AG08395 (cell line): ENCODE data around the gene RPTOR.
A peak's percentile ranks its signal among the peaks of the same experiment; 100 is the strongest.
"Not testable (repeated sequence)": the region's sequence is repeated elsewhere in the genome, so short reads cannot be mapped to it uniquely, and the experiment has no call there.

Source experiments
- DNase-seq: peaks from one replicate; pipeline ENCODE4 v3.0.0; 2012; ENCODE audit warnings: mixed read lengths, low spot score

Gene RPTOR

DNA sequence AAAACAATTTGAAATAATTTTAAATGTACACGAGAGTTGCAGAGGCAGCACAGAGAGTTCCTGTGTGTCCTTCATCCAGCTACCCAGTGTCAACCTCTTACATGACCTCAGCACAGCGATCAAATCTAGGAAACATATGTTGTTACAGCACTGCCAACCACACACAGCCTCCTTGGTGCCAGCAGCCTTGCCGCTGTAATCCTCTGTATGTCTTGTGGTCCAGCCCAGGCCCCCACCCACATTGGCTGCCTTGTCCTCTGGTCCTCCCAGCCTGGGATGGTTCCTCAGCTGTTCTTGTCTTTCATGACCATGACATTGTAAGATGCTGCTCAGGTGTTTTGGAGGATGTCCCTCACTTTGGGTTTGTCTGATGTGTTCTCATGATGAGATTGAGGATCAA, 178.0 kb downstream of the RPTOR start:
- DNase-seq, result no peak

DNA sequence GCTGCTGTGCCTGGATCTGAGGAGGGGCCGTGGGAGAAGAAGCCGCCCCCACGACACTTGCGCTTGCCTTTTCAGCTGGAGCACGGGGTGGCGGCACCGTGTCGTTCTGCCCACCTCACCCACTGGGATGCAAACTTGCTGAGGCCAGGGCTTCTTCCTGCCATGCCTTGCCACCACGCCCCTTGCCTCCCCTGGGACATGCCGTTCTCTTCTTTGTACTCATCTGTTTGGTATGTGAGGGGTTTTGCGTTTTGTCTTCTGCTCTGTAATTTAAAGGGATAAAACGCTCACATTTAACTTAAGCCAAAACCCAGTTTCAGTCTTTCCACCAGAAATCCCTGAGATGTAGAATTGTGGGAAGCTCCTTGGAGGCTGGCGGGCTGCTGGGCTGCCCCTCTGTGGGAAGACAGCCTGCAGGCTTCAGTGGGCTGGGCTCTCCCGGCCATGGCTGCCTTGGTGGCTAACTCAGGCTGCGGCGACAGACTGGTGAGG, 180.2 kb downstream of the RPTOR start:
- DNase-seq, result peak; percentile 76

DNA sequence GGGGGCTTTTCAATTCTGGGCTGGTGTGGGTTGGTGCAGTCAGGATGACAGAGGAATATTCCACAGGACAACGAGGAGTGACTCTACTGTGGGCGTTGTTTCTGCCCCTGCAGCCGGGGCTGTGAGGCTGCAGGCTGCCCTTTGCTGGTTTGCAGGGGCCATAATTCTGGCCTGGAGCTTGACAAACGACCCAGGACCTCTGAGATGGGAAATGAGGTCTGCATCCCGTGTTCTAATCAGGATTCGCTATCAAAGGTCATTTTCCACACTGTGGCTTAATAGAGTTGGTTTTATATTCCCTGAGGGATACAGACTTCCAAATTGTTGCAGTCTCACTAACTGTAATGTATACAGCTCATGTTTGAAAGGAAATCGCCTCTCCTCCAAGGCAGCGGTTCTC, 180.9 kb downstream of the RPTOR start:
- no peak for DNase-seq

DNA sequence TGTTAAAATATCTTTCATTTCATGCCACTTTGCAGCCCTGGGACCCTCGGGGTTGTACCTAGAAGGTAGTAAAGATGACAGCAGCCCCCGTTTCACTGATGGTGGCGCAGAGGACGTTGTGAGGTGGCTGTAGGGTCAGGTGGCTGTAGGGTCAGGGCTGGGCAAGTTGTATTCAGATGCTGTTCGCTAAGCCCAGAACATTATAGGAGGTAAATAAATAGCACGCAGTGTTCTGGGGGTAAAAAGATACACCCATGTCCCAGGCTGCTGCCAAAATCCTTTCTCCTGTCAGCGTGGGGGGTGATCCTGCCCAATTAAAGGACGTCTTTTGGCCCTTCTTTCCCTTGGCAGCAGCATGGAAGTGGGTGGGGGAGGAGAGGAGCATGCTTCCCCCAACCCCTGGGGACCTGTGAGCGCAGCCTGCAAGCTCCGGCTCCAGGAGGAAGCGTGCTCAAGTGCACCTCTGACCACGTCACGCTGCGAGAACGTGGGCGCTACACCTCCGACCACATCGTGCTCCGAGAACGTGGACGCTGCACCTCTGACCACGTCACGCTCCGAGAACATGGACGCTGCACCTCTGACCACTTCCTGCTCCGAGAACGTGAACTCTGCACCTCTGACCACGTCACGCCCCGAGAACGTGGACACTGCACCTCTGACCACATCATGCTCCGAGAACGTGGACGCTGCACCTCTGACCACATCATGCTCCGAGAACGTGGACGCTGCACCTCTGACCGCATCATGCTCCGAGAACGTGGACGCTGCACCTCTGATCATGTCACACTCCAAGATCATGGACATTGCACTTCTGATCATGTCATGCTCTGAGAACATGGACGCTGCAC, 182.1 kb downstream of the RPTOR start:
- no peak for DNase-seq

DNA sequence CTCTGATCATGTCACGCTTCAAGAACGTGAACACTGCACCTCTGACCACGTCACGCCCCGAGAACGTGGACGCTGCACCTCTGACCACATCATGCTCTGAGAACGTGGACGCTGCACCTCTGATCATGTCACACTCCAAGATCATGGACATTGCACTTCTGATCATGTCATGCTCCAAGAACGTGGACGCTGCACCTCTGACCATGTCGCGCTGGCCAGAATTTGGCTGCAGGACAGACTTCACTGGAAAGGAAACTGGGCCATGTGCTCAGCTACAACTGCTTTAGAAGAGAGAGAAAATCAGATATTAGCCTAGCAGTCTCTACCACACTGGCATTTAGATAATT, 182.7 kb downstream of the RPTOR start:
- DNase-seq, result no peak

DNA sequence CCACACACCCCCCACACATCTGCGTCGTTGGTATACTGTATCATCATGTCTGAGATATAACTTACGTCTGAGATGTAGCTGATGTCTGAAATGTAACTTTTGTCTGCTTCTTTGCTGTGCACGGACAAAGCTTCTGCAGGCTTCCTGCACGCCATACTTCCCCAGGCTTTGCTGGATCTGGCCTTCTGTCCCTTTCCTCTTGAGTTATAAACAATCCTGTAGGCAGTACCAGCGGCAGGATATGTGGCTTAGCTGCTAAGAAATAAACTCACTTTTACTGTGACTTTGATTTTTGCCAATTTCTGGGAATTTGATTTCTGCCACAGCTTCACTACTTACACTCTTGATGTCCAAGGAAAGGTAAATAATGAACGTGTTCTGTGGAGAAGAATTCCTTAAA, 184.4 kb downstream of the RPTOR start:
- DNase-seq, result no peak

DNA sequence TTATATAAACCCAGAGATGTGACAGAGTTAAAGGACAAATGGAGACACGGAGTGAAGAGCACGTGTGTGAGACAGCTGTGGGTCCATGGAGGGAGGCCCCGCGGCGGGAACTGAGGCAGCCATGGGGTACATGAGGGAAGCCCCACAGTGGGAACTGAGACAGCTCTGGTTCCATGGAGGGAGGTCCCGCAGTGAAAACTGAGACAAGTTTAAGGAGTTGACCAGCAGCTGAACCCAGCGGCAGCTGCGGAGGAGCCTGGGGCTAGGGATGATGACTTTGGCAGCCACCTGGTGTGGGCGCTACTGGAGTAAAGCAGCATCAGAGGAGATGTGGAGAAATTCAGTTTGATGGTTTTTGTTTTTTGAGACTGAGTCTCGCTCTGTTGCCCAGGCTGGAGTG, 185.1 kb downstream of the RPTOR start:
- no peak for DNase-seq

DNA sequence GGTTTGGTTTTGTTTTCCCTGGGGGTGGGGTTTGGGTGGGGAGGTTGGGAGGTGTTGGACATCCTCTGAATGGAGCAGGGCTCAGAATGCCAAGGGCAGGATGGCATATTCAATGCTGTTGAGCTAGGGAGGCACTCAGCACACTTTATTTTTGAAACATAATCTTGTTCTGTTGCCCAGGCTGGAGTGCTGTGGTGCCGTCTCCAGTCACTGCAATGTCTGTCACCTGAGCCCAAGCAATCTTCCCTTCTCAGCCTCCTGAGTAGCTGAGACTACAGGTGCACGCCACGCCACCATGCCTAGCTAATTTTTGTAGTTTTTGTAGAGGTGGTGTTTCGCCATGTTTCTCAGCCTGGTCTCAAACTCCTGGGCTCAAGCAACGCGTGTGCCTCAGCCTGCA, 186.1 kb downstream of the RPTOR start:
- DNase-seq, result no peak

DNA sequence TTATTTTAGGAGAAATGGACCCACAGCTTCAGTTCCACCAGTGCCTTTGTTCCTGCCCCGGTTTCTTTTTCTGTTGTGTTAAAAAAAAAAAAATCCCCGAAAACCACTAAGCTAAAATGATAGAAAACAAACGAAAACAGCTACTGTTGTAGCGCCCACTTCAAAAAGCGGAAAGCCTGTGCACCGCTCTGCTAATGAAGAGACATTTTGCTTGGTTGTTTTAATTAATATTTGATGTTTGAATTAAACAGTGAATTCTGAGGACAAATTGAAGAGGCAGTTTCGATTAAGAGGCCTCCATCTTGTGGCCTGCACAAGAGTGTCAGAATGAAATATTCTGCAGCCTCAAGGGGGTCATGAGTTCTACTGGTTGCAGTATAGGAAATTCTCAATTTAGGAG, 186.7 kb downstream of the RPTOR start:
- no peak for DNase-seq

DNA sequence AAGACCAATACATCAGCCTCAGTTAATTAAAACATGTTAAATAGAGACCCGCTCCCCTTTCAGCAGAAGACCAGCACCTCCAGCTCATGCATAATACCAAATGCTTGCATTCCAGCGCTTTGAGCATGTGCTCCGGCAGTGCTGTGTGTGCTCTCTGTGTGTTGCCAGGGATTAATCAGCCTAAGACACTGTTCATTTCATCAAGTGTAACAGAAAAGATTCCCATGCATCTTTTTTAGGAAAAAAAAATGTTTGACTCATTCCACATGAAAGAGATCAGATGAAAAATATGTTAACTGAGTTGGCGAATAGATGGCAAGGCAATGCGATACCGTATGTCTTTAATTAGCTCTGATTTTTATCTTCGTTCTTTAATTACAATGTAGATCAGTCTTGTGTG, 187.6 kb downstream of the RPTOR start:
- DNase-seq, result peak; percentile 88

DNA sequence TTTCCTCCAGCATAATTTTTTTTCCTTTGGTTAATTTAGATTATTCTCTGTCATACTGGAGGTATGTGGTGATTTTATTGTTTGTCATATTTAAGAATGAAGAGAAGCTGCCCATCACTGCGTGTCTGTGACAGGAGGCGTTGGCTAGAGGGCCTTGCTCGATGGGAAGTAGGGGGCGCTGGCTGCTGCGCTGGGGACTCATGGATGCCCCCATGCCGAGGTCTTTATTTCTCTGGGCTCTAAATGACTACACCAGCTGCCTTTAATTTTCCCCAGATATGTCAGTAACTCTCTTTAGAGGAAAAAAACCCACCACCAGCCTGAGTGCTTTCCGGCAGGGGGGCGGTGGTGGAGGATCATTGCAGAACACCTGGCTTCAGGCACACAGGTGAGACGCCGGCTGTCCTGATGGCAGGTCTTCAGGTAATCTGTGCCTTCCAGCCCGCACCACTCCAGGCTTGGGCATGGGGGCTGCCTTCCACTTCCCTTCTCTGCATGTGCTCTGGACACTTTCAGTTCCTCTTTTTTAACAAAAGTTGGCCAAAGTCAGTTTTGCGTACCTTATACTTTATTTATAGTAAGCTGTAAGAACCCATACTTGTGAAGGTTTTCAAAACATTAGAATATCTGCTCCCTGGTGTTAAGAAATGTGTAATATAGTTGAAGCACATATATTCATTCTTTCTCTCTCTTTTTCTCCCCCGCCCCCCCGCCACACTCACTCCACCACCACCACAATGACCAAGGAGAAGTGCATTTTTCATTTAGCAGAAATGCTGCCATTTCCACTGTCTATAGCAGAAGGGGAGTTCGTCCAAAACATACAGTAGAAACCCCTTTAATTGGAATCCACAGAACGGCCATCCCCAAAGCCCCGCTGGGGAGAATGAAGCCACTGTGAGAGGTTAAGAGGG, 192.7 kb downstream of the RPTOR start:
- no peak for DNase-seq

DNA sequence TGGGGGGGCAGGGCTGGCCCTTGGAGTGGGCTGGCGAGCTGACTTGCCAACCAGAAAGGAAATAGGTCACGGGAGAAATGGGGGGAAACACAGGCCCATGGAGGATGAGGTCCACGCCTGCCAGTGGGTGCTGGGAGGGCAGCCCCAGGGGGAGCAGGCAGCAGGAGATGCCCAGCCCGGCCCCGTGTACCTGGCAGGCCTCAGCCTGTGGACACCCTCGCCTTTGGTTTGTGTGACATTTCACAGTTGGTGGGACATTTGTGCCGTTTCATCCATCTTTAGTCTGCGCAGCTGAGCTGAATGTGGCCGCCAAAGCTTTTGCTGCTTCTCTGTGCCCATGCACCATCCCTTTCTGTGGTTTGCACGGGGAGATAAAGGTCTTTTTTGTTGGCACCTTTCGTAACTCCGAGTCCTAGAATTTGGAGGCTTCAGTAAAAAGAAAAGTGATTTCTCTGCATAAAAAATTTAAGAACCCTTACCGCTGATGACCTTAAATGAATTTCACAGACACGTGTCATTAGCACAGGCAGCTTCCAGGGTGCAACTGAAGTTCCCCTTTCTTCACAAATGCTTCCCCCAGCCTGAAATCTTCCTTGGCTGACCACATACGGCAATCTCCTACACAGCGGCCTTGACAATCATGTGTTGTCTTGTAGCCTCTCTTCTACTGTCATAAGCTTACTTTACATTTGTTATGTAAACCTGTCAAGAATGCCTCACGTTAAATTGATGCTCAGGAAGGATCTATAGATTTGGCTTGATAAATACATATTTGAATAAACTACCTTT, 193.6 kb downstream of the RPTOR start:
- DNase-seq, result no peak

DNA sequence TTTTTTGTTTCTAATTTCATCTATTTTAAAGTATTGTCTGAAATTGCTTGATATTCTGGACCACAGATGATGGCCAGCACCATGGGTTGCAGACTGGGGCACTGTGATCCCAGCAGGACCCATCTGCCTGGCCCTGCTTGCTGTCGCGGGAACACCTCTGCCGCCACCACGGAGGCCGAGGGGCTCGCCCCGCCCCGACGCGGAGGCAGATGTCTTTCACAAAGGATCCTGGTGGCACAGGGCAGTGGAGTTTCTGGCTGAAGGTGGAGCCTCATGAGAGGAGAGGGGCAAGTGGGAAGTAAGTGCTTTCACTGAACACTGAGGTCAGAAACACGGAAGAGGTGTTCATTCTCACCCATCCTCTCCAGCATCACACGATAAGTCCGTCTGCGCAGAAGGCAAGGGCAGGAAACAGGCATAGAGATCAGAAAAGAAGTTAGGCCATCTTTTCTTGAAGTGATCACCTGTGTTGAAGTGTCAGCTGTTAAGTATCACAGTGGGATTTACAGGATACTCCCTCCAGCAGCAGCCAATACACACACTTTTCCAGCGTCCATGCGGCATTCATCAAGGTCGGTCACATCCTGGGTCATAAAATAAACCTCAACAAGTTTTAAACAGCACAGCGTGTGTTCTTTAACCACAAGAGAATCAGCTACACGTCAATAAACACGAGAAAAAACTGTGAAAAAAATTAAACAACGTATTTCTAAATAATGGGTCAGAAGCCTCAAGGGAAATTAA, 194.5 kb downstream of the RPTOR start:
- no peak for DNase-seq

DNA sequence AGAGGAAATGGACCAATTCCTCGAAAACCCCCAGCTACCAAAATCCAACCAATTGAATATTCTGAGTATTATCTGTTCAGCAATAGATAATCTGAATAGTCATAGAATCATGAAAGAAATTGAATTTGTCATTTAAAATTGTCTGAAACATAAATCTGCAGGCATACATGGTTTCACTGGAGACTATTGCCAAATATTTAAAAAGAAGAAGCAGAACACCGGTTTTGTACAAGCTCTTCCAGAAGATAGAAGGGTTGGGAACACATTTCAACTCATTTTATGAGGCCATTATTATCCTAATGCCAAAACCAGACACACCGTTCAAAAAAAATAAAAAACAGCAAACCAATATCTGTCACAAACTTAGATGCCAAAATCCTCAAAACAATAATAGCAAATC, 195.5 kb downstream of the RPTOR start:
- no peak for DNase-seq

DNA sequence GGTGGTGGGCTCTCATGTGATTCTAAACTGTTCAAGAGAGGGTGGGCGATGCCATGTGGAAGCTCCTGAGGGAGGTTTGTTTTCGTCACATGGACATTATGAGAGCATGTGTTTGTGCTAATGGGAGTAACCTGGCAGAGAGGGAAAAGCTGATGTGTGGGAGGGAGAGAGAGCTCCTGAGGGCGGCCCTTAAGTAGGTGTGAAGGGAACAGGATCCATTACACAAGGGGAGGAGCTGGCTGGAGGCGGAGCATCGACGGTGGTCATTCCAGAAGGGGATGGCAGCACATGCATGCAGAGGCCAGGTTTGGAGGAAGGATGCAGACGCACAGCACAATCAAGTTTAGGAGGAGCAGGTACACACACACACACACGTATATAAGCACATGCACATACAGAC, 197.5 kb downstream of the RPTOR start:
- DNase-seq, result no peak

DNA sequence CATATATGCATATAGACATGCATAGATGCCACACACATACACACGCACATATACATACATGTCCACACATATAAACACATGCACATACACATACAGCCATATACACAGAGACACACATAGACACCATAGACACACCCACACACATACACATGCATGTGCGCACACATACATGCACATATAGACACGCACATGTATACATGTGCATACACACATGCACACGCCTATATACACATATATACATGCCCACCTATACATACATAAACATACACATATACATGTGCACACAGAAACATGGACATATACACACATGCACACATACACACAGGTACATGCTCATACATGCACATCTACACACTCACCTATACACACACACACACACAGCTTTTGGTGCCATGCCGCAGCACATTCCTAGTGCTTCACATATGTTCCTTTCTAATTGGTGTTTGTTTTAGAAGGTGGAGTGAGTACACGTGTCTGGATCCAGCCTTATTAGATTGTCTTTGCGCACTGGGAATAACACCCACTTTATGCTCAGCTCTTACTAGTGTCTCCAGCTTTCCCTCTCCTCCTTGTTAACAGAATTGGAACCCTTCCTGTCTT, 198.0 kb downstream of the RPTOR start:
- no peak for DNase-seq

DNA sequence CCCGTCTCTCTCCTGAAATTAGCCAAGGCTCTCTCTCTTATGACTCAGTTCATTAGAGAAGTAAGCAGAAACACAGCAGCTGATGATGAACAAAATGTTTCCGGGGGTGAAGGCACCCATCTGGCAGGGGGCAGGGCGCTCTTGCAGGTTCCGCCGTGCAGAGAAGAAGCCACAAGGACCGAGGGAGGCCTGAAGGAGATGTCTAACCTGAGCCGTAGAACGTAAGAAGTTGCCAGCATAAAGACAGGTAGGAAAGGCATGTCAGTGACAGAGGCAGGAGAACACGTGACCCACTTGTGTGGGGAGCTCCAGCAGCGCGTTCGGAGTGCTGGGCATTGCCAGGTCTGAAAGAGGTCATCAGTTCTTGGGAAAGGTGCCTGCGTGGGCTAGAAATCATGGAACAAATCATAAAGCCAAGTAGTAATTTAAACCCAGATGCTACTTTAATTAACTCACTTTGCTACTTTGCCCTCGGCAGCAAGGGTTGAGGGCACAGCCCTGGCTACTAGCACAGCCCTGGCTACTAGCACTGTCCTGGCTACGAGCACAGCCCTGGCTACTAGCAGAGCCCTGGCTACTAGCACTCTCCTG, 198.6 kb downstream of the RPTOR start:
- peak; percentile 19 for DNase-seq

DNA sequence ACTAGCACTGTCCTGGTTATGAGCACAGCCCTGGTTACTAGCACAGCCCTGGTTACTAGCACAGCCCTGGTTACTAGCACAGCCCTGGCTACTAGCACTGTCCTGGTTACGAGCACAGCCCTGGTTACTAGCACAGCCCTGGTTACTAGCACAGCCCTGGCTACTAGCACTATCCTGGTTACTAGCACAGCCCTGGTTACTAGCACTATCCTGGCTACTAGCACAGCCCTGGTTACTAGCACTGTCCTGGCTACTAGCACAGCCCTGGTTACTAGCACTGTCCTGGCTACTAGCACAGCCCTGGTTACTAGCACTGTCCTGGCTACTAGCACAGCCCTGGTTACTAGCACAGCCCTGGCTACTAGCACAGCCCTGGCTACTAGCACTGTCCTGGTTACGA, 199.3 kb downstream of the RPTOR start:
- DNase-seq, result not testable (repeated sequence)

DNA sequence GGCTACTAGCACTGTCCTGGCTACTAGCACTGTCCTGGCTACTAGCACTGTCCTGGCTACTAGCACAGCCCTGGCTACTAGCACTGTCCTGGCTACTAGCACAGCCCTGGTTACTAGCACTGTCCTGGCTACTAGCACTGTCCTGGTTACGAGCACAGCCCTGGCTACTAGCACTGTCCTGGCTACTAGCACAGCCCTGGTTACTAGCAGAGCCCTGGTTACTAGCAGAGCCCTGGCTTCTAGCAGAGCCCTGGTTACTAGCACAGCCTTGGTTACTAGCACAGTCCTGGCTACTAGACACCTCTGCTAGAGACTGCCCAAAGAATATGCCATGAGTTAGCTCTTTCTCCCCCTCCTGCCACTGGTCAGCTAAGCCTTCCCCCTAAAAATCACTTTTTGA, 200.1 kb downstream of the RPTOR start:
- DNase-seq, result not testable (repeated sequence)

DNA sequence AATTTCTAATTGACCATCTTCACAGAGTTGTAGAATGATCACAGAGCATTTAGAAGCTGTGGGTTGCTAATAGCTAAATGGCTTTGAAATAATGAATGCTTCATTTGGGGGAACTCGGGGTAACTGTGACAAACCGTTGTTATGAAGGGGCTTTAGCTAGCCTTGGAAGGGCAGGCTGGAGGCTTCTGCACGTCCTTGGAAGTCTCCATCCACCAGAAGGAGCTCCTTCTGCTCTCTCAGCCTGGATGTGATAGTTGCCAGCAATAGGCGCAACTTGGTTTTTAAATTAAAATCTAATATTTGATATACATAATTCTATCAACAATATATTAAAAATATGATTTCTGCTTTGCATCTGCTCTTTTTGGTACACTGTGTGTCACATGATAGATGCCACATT, 200.5 kb downstream of the RPTOR start:
- DNase-seq, result no peak
